AG08395 (cell line): Measurements from ENCODE around the gene RAET1L.
A peak's percentile ranks its signal among the peaks of the same experiment; 100 is the strongest.
"Not testable (repeated sequence)": the region's sequence is repeated elsewhere in the genome, so short reads cannot be mapped to it uniquely, and the experiment has no call there.

ENCODE experiments used
- DNase-seq: peaks from one replicate; pipeline ENCODE4 v3.0.0; 2012; ENCODE audit warnings: mixed read lengths, low spot score

The RAET1L gene, protein sequence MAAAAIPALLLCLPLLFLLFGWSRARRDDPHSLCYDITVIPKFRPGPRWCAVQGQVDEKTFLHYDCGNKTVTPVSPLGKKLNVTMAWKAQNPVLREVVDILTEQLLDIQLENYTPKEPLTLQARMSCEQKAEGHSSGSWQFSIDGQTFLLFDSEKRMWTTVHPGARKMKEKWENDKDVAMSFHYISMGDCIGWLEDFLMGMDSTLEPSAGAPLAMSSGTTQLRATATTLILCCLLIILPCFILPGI

DNA sequence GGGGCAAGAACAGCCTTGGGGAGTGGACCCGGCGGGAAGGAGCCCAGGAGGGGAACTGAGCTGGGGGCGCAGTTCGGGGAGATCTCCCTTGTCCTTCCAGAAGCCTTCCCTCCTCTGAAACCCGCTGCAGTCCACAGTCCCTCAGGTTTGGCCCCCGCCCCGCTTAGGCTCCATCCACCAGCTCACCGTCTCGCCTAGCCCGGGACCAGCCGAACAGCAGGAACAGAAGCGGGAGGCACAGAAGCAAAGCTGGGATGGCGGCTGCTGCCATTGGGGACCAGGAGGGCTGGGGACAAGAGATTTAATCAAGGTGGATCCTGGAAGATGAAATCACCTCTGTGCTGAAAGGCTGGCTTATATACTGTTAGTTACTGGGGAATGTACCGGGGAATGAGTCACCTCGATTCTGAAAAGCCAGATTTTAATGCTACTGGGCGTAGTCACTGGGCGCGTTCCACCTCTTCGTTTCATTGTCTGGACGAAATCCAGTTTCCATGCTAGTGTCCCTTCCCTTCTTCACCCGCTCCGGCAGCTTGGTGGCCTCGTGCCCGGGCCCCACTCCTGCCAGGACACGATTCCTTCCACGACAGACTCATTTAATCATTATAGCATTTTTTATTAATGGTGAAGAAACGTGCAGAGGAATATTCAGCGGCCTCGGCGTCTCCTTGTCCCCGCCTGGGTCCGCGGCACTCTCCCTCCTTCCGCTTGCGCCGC lies at the start of gene RAET1L:
Gene RAET1L (minus strand): TSS at position 332 of the 717 bp plus-strand sequence. CDS start 61 bp downstream, at position 271.
- DNase-seq: peak; percentile 73

DNA sequence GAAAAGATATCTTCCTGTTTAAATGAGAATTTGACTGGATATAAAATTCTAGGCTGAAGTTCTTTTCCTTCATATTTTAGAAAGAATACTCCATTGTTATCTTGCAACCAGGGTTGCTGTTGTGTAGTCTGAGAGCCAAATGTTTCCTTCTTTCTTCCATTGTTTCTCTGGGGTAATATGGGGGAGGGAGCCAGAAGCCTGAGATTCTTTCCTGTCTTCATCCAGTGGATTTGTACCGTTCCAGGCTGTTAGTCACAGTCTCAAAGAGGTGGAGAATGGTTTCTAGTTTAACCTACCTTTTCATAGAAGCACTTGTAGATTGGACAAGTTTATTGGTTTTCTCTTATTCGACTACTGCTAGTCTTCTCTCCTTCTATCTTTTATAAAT lies 49.7 kb upstream of the RAET1L start:
- DNase-seq: no peak

- DNase-seq: not testable (repeated sequence)
These were observed 49.2 kb upstream of the RAET1L start for GRCh38 chr6:150074396-150075033.

DNA sequence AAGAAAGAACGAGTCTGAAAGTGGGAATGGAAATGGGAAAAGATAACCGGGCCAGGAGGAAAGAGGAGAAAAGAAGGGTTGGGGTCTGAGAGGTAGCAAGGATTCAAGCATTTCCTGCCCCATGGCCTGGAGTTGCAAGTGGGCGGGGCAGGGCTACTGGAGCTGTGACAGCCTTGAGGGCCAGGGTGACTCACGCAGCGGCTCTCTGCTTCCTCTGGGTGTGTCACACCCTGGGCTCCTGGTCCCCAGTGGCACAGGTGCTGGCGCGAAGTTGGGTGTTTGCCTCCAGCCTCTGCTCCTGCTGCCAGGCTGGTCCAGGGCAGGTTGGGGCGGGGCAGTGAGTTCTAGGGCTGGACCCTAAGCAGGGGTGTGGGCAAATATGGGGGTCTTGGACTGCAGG lies 46.9 kb upstream of the RAET1L start:
- peak; percentile 61 for DNase-seq

DNA sequence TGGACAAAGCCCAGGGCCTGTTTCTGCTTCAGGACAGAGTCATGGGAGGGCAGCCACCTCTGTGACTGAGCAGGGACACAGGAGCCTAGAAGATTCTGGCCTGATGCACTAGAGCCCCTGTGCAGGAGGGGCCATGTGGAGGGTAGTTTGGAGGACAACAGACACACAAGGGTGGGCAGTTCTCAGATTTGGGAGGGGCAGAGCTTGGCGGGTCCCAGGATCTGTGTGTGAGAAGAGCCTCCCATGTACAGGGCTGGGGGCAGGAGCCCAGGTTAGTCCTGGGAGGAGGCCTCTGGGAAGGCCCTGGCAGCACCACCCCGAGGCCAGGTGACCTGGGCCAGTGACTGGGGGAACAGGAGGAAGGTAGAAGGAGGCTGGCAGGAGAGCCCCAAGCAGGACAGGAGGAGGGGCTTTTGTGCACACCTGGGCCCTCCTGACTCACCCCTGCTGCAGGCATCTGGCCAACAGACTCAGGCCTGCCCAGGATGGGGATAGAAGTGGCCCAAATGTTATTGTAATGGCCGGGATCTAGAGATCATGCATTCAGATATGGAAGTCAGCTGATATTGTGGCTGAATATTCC lies 45.0 kb upstream of the RAET1L start:
- no peak for DNase-seq

DNA sequence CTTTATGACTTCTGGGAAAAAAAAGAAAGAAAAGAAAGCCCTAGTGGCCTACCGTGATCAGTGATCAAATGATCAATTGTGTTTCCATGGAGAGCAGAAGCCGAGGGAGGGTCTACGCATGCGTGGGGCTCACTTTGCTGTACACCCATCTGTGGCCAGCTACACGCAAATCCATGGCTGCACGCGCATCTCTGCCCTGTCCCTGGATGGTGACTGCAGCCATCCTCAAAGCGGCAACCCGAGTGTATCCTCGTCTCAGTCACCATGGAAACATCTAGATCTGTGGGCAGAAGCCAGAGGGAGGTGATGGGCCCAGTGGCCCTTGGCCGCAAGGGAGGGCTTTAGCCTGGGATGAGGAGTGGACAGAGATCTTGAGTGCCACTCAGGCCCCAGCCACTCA lies 44.4 kb upstream of the RAET1L start:
- DNase-seq: no peak

DNA sequence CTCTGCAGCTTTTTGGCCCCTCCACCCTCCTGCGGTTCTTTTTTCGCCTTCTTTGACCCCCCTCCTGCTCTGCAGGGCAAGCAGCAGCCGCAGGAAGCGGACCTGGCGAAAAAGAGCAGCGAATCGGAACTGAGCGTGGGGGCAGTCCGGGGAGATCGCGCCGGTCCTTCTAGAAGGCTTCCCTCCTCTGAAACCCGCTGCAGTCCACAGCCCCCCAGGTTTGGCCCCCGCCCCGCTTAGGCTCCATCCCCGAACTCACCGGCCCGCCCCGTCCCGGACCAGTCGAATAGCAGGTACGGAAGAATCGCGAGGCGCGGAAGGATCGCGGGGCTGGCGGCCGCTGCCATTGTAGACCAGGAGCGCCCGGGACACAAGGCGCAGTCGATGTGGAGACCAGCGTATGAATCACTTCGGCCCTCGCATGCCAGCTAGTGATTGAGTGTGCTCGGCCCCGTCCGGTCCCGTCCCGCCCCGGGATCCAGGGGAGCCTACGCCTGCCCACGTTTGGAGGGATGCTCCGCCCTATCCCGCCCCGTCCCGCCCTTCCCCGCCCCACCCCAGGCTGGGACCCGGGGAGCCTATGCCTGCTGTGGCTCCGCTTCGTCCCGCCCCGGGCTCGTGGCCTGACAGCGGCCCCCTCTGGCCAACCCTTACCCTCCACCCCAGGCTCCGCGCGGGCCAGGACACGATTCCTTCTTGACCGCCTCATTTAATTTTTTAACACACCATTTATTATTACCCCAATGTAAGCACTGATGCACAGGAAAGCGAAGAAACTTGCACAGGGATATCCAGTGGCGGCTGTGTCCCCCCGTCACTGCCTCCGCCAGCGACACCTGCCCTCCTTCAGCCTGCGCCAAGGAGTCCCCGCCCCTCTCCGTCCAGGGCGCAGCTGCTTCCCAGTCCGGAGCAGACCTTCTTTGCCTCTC lies 43.7 kb upstream of the RAET1L start, which contains the start of gene ULBP3:
Gene ULBP3 (minus strand): TSS at position 402 of the 929 bp plus-strand sequence. CDS start 55 bp downstream, at position 347.
- DNase-seq: peak; percentile 97

DNA sequence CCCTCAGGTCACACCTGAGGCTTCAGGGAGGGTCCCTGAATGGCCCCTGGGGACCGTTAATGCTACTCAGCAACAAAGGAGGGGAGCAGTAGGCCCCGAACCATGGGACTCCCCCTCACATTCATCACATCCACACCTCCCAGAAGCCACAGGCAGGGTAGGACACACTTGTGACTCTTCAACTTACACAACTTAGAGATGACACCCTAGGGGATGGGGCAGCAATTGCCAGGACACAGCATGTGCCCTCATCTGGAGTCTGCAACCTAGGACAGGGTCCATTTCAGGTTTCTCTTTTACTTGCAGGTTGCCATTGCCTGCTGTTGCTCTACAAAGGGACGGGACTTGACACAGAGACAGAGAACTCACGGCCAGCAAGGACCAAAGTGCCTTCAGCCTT lies 42.8 kb upstream of the RAET1L start:
- DNase-seq: no peak

- DNase-seq: no peak
These were observed 39.8 kb upstream of the RAET1L start for GRCh38 chr6:150065083-150065482.

DNA sequence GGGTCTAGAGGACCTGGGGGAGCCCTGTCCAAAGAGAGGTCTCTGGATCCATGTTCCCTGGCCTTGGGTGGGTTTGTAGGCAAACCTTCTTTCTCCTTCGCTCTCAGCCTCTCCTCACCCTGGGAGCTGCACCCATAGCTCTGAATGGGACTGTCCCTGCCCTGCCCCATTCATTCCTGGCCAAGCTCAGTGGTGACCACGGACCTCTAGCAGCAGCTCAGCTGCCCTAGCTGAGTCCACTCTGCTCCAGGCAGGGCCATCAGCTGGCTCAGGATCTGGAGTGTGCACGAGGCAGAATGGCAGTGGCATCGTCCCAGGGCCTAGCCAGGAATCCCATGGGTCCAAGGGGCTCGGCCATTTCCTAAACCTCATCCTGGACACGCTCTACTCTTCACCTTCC lies 38.3 kb upstream of the RAET1L start:
- no peak for DNase-seq

GRCh38 chr6:150059973-150060372 lies 34.6 kb upstream of the RAET1L start:
- DNase-seq: not testable (repeated sequence)

DNA sequence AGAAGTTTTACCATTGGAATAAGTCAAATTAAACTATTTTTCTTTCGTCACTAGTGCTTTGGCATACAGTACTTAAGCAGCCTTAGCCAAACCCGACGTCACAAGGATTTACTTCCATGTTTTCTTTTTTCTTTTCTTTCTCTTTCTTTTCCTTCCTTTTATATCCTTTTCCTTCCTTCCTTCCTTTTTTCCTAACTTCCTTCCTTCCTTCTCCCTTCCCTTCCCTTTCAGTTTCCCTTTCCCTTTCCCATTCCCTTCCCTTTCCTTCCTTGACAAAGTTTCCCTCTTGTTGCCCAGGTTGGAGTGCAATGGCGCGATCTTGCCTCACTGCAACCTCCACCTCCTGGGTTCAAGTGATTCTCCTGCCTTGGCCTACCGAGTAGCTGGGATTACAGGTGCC lies 33.7 kb upstream of the RAET1L start:
- no peak for DNase-seq

- no peak for DNase-seq
These were observed 33.0 kb upstream of the RAET1L start for GRCh38 chr6:150058231-150058792.

- DNase-seq: no peak
These were observed 32.2 kb upstream of the RAET1L start for GRCh38 chr6:150057501-150057951.

DNA sequence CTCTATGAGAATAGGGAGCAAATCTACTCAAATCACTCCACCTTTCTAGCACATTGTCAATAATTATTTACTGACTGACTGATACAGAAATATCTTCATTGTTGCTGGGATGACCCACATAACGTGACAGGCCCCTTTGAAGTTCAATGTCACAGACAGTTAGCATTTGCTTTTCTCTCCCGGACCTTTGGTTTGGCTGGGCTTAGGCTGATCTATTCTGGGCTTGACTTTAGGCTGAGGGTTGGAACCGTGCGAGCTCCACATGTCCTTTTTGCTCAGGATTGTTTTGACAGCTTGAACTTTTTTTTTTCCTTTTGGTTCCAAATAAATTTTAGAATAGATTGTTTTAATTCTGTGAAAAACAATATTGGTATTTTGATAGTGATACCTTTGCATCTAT lies 31.6 kb upstream of the RAET1L start:
- no peak for DNase-seq

GRCh38 chr6:150056156-150056555 lies 30.8 kb upstream of the RAET1L start:
- DNase-seq: no peak

DNA sequence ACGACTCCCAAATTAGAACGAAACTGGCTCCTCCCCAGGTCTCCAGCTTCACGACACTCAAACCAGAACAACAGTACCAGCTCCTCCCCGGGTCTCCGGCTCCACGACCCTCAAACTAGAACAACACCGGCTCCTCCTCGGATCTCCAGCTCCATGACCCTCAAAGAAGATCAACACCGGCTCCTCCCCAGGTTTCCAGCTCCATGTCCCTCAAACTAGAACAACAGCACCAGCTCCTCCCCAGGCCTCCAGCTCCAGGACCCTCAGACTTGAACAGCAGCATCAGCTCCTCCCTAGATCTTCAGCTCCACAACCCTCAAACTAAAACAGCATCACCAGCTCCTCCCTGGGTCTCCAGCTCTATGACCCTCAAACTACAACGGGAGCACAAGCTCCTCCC lies 29.8 kb upstream of the RAET1L start:
- no peak for DNase-seq

- DNase-seq: no peak
These were observed 28.1 kb upstream of the RAET1L start for GRCh38 chr6:150053450-150053849.

DNA sequence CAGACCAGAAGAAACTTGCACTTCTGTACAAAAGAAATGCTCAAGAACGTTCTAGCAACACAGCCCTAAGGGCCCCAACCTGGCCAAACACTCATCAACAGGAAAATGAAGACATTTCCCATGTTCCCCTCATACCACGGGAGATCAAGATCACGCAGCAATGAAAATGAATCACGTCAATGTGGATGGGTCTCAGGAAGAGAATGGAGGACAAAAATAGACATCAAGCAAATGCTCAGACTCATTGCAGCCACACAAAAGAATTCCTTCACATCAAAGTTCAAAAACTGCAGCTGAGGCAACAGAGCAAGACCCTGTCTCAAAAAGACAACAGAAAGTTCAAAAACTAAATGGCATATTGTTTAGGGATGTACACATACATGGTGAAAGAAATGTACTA lies 25.5 kb upstream of the RAET1L start:
- no peak for DNase-seq

DNA sequence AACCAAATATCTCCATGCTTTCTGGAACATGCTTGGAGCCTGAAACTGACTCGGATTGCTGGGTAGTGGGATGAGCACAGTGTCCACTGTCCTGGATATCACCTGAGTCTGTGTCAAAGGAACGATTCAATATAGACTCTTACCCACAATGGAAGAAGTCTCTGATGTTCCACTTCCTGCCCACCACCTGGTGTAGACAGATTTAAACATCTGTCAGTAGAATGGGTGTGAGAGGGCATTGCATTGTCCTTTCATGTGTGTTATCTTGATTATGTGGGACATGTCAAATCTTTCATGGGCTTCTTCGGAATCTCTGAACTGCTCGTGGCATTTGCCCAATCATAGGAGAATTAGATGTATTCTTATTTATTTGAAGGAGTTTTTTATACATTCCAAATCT lies 22.8 kb upstream of the RAET1L start:
- DNase-seq: no peak

DNA sequence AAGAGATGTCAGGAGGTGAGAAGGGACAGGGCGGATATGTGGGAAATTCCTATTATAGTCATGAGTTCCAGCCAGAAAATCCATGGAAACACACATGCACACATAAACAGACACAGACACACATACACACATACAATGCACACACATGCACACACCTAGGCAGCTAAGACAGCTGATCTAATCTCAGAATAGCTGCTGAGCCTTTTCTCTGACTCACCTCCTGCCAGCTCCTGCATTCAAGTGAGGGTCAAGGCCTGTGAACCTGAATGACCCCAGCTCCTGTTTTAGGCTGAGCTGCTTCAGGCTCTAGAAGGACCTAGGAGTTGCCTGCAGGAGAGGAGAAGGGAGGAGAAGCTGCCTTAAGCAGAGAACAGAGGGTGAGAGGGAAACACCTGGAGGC lies 21.6 kb upstream of the RAET1L start:
- no peak for DNase-seq
